WERI-Rb-1 (cell line): Measurements from ENCODE around the gene FAM187B.

Source experiments
- DNase-seq: peaks from one replicate; pipeline ENCODE4 v3.0.0-alpha.2; 2020
- H3K27ac ChIP-seq: fragments of 250-450 bp; sonication (Bioruptor Pico); 2 replicates; pipeline ENCODE4 v1.5.1; 2020; ENCODE audit warnings: mild to moderate bottlenecking, moderate library complexity
- H3K27me3 ChIP-seq: fragments of 250-450 bp; sonication (Bioruptor Pico); 2 replicates; pipeline ENCODE4 v1.5.1; 2021; ENCODE audit warnings: mild to moderate bottlenecking, low read depth, moderate library complexity; ENCODE audit not compliant: insufficient read depth, severe bottlenecking
- H3K36me3 ChIP-seq: fragments of 250-450 bp; sonication (Bioruptor Pico); 2 replicates; pipeline ENCODE4 v1.5.1; 2020; ENCODE audit warnings: mild to moderate bottlenecking, moderate library complexity
- H3K4me3 ChIP-seq: 2 replicates; pipeline ENCODE4 v1.5.1; 2011; ENCODE audit warnings: low read depth, mild to moderate bottlenecking, control low read depth, low read length
- H3K9me3 ChIP-seq: fragments of 250-450 bp; sonication (Bioruptor Pico); 2 replicates; pipeline ENCODE4 v1.5.1; 2021; ENCODE audit warnings: mild to moderate bottlenecking, moderate library complexity; ENCODE audit not compliant: severe bottlenecking
- CTCF ChIP-seq: IDR thresholded peaks from 2 replicates; pipeline ENCODE4 v1.5.1; 2011; ENCODE audit warnings: low read depth, mild to moderate bottlenecking, control low read depth, inconsistent platforms, low read length

Gene FAM187B

DNA sequence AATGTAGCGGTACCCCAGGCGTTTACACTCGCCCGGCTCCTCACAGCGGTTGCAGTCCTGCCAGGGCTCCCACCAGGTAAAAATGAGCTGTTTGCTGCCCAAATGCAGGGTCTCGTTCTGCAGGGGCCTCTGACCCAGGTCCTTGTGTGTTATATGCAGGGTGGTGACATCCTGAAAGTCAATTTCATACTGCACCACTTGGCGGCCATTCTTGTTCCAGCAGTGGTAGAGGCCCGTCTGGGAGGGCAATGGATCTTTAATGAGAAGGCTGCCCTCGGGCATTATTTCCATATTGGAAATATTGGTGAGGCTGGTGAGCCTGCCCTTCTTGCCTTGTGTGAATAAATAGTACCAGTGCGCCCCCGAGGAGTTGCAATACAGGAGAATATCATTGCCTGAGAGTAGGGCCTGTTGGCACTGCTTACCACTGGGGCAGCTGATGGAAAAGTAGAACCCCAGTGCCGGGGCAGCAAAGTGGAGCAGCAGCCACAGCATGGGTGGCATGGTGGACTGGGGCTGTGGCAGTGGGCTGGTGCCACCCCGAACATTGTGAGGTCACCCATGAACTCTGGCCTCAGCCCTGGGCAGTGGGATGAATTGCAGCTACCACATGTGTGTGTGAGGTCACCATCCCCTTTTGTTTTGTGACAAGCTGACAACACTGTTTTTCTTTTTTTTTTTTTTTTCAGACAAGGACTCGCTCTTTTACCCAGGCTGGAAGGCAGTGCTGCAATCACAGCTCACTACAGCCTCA, at the start of gene FAM187B:
TSS of gene FAM187B (minus strand) at position 563 of the 754 bp plus-strand sequence. CDS start at position 504, 59 bp downstream.
- Histone ChIP-seq H3K9me3 (peaks cover under 1% of the 10 kb centered on the region), H3K27ac (no peak within 1 kb of the TSS), H3K27me3 (no peaks in the 10 kb centered on the region), H3K4me3 (no peak within 1 kb of the TSS), H3K36me3 (no peaks in the 10 kb centered on the region)
- DNase-seq: no peak
- no peak for TF ChIP-seq CTCF

GRCh38 chr19:35276706-35277281, 48.3 kb upstream of the FAM187B start:
- H3K9me3 ChIP-seq: no peaks in the 10 kb centered on the region
- no peak for TF ChIP-seq CTCF
- H3K36me3 ChIP-seq: peaks cover 45% of the 10 kb centered on the region
- H3K27ac ChIP-seq: no peak overlapping the region
- H3K4me3 ChIP-seq: no peak overlapping the region
- no peak for DNase-seq
- H3K27me3 ChIP-seq: no peaks in the 10 kb centered on the region

DNA sequence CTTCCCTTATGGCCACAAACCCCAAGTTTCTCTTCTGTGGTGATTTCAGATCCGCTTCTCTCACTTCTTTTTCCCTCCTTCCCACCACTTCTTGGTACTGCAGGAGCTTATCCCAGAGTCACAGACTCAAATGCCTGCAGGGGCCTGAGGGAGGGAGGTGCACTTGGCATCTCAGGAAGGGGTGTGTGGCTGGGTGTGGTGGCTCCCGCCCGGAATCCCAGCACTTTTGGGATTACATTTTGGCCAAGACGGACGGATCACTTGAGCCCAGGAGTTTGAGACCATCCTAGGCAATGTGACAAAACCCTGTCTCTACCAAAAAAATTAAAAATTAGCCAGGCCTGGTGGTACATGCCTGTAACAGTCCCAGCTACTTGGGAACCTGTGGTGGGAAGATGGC, 45.8 kb upstream of the FAM187B start:
- Histone ChIP-seq H3K4me3 (no peak overlapping the region), H3K27ac (no peak overlapping the region), H3K9me3 (no peaks in the 10 kb centered on the region), H3K36me3 (peaks cover 60% of the 10 kb centered on the region), H3K27me3 (no peaks in the 10 kb centered on the region)
- no peak for TF ChIP-seq CTCF
- no peak for DNase-seq

DNA sequence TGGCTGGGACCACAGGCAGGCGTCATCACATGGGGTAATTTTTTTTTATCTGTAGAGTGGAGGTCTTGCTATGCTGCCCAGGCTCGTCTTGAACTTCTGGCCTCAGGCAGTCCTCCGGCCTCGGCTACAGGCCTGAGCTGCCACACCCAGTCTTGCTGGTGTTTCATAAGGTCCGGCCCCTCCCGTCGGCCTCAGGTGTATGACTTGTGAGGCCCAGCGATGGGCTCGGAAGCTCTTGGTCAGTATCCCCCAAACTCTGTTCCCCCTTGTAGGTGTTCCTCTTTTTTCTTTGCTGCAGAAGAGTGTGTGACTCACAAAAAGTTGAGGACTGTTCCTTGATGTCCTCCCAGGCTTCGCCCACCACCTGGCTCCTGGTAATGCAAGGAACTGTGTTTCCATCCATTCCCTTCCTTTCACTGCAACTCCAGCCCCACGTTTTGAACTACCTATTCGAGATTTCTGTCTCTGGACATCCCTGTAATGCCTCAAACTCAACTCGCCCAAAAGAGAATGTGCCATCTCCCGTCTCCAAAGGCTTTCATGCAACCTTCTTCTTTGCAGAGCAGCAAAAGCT, 45.2 kb upstream of the FAM187B start:
- no peak for TF ChIP-seq CTCF
- Histone ChIP-seq H3K36me3 (peaks cover 55% of the 10 kb centered on the region), H3K9me3 (no peaks in the 10 kb centered on the region), H3K27me3 (no peaks in the 10 kb centered on the region), H3K4me3 (no peak overlapping the region), H3K27ac (no peak overlapping the region)
- no peak for DNase-seq

GRCh38 chr19:35272954-35273649, 44.6 kb upstream of the FAM187B start:
- Histone ChIP-seq H3K9me3 (no peaks in the 10 kb centered on the region), H3K27me3 (no peaks in the 10 kb centered on the region), H3K4me3 (no peak overlapping the region), H3K27ac (no peak overlapping the region), H3K36me3 (peaks cover 55% of the 10 kb centered on the region)
- no peak for DNase-seq
- TF ChIP-seq CTCF: no peak
